ENCODE measurements around the gene MTMR2.
"Not testable (repeated sequence)": the region's sequence is repeated elsewhere in the genome, so short reads cannot be mapped to it uniquely, and the experiment has no call there.

MTMR2 gene

DNA sequence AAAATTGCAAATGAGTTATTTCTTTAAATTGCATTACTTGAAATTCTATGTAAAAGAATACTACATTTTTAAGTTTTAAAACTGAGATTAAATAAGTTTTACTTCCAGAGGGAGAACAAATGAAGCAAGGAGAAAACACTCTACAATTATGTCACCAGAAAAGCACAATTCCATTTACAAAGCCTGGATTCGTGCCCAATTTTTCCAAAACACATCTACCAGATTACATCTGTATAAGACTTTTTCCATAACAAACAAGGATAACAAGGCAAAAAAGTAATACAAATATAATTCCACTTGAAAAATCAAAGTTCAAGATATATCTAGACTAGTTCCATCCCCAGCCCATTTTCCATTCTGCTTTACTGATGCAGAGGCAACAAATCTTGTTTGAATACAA, 40.5 kb downstream of the MTMR2 start:
- no peak for DNase-seq

DNA sequence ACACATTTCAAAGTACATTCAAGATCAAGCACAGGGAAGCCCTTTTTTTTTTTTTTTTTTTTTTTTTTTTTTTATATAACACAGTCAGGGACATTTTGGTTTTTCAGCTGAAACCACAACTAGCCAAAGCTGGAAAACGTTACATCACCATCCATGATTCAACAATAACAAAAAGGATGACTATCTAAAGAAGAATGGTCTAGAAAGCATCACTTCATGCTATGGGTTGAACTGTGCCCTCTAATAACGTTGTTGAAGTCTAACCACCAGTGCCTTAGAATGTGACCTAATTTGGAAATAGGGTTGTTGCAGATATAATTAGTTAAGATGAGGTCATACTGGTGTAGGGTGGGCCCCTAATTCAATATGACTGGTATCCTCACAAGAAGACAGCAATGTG, 46.6 kb downstream of the MTMR2 start:
- DNase-seq: no peak

DNA sequence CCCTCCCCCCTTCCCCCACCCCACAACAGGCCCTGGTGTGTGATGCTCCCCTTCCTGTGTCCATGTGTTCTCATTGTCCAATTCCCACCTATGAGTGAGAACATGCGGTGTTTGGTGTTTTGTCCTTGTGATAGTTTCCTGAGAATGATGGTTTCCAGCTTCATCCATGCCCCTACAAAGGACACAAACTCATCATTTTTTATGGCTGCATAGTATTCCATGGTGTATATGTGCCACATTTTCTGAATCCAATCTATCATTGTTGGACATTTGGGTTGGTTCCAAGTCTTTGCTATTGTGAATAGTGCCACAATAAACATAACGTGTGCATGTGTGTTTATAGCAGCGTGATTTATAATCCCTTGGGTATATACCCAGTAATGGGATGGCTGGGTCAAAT, 53.0 kb downstream of the MTMR2 start:
- DNase-seq: not testable (repeated sequence)

DNA sequence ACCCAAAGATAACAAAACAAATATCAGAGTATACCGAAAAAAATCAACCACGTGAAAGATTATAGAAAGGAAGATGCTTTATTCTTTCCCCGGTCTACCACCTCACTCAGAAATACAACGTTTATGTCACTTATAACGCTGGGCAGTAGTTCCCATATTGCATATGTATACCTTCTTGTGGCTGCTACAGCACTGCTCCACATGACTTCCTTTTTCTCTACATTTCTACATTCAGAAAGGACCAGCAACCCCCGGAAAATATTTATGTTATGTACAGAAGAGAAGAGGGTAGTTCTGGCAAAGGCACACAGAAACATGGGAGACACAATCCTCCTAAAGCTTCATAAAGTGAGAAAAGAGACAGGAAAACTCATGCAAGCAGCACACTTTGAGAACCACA, 56.8 kb downstream of the MTMR2 start:
- DNase-seq: no peak

DNA sequence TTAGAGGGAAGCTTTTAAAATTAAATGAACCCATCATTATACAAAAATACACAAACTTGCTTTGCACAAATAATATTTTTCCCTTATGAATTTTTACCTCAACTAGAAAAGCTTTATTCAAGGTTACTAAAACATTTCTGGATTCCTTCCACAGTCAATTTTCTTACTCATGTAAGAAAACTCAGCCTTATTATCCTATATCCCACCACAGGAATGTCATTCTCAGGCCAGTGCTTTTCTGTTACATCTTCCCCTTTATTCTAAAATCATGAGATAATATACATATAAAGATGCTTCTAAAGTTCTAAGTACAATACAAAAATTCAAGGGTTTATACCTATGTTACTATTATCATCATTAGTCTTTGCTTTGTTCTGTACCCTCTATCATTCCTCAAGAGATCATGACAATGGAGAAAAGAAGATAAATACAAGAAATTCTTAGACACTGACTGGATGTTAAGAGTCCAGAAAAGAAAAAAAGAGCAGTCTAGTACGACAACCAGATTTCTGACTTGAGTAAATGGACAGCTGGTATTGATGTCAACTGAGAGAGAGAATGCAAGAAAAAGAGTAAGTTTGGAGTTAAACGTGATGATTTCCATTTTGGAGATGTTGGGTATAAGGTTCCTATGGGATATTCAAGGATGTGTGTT, 60.3 kb downstream of the MTMR2 start:
- DNase-seq: no peak

DNA sequence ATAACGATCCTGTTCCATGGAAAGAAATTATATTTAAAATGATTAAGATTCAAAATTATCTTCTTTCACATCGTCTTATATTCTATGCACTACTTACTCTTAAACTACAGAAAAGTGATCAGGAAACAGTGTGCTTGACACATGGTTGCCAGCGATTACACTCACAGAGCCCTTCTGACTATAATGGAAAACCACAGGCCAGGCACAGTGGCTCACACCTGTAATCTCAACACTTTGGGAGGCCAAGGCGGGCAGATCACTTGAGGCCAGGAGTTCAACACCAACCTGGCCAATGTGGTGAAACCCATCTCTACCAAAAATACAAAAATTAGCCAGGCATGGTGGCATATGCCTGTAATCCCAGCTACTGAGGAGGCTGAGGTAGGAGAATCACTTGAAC, 63.9 kb downstream of the MTMR2 start:
- DNase-seq: not testable (repeated sequence)

DNA sequence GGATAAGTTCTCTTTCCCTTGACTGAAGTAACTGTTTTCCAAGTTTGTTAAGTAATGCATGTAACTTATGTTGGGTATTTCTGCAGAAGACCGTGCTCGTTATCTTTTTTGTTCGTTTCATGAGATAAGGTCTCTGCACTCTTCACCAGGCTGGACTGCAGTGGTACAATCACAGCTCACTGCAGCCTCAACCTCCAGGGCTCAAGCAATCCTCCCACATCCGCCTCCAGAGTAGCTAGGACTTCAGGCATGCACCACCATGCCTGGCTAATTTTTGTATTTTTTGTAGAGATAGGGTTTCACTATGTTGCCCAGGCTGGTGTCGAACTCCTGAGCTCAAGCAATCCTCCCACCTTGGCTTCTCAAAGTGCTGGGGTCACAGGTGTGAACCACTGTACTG, 69.5 kb downstream of the MTMR2 start:
- DNase-seq: not testable (repeated sequence)

DNA sequence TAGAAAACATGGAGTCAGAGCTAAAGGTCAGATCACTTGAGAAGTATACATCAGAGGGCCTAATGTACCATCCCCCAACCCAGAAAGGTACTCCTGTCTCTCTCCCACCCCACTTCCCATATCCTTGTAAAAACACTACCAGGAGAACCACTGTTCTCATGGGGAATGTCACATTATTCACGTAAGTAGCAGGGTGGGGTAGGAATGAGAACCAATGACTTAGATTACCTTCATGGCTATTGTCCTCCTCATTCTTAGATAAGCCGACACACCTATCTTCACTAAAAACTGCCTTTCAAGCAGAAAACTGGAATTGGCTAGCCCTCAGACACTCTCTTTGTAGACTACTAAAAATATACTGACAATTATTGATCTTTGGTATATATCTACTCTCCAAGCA, 70.0 kb downstream of the MTMR2 start:
- DNase-seq: no peak

DNA sequence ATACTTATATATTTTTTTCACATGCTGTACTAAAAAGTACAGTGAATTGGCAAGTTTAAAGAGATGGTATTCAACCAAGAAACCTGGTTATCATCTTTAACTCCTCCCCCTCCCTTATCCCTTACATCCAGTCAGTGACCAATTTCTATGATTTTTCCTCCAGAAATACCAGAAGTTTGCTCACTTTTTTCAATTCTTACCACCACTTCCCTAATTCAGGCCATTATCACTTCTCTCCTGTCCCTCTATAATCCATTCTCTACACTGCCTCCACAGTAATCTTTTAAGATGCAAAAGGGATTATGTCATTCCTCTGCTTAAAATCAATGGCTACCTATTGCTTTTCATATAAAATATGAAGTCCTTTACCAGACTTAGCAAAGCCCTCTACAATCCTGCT, 70.8 kb downstream of the MTMR2 start:
- no peak for DNase-seq

DNA sequence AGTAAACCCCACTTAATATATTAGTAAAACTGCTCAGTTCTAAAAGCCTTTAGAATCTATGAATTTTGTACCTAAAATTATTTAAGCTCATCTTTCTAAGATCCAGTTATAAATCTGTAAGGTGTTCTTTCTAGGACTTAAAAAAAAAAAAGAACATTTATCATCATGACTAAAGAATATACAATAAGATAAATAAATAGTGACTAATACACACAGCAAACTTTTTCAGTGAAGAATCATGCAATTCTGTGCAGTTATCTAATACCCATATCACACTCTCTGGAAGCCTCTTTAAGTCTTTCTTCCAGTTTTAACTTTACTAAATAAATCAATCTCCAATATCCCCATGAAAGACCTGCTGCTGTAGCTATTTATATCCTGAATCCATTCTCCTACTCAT, 73.8 kb downstream of the MTMR2 start:
- no peak for DNase-seq

DNA sequence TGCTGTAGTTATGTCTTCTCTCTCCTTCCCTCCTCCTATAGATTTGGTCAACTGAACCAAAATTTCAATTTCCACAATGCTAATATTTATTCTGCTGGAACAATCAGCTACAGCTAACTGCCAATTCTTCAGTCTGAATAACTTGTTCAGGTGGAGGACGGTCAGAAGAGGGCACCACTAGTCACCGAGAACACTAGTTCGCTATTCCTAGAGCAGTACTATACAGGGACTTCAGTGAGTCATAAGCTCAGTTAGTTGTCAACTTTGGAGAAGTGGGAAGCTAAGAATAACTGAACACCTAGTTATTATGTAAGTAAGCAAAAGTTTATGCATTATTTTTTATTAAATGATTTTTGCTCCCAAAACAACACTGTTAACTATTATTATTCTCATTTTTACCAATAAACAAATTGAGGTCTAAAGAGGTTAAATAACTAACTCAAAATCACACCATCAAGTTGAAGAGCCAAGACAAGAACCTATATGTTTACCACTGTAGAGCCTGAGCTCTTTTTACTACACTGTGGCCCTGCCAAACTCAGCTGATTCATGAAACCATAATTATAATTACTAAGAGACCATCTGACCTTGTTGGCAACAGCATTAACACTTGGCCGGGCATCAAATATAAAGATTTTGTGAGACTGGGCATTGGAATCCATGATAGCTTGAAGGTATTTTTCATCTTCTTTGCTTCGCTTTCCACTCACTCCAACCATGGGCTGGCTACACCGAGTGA, 74.7 kb downstream of the MTMR2 start:
- DNase-seq: peak; percentile 24

DNA sequence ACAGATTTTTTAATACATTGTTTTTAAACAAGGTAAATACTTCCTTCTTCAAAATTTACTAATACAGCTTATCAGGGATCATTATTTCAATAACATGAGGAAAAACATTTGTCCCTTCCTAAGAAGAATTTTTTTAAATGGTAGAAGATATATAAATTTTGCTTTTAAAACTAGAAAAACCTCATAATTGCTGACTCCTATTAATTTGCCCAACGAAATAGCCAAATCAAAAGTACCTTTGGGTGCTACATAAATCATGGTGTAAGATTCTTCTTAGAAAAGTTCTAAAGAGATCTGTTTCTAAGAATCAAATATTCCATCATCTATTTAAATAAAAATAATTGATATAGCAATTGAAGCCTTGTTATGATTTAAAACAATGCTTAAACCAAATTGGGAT, 78.7 kb downstream of the MTMR2 start:
- no peak for DNase-seq

DNA sequence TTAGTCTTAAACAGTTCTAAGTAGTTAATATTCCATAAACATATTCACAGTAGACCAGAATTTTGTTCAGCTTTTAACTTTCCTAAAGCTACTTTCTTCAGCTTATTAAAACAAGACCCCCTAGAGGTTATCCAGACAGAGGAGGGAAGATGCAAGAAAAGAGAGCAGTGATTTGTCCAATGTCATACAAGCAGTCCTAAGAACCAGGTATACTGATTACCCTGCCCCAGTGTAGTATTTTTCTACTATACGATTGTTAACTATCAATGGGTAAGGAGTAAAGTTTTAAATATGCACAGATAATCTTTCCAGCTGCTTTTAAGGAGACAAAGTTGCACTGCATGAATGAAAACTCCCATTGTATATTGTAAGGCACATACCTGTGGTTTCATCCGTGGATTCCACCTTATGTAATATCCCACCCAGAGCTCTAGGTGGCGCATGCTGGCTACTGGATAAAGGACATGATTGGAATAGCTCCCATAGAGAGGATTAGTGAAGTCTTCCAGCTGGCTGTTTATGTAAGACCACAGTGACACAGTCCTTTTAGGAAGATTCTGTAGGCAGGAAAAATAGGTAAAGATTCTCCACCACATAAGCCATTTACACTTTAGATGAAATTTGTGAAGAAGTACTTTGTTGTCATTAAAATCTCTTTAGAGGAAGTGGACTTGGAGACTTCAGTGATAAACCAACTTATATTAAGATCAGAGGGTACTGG, 88.0 kb downstream of the MTMR2 start:
- DNase-seq: peak; percentile 16

DNA sequence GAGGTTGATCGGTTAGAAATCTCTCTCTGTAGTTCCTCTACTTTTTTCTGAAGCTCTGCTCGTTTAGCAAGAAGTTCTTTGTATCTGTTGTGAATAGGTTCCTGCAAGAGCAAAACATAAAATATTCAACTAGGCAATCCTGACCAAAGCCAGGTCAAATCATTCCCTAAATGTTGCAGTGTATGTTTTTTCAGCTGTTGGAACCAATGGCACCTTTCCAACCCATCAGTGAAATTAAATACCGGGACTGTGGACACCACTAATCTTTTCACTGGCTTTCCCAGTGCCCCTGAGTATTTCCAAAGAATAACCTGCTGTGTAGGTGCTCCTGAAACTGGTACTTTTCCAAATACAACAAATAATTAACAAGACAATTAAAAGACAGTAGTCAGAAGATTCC, 88.6 kb downstream of the MTMR2 start:
- DNase-seq: no peak

DNA sequence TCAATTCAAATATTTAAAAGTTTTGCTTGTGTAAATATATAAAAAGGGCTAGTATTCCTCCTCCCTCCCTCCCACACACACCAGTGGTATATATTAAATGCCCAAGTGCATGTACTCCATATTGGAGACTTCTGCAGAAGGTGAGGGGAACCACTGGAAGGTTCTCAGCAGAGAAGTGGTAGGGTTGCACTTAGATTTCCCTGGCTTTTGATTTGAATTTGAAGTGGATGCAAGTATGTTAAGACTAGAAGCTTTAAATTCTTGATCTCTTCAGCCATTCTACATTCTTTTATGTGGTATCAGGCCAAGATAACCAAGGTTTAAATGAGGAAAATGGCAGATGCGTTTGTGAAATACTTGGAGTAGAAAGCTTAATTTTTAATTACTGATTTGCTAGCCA, 90.5 kb downstream of the MTMR2 start:
- DNase-seq: no peak

DNA sequence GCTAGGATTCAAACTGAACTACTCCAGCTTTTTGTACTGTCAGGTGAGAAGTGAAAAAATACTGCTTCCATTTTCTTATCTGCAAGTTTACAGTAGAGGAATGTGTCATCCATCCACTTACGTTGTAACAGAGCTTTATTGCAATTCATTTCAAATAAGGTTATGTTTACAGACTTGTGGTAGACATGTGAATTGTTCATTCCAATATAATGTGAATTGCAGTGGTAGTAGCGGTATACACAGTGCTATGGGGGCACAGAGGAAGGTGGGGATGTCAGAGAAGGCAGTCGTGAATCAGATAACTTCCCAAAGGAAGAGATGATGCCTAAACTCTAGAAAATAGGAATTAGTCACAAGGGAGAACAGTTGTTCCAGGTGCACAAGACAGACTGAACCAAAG, 91.1 kb downstream of the MTMR2 start:
- DNase-seq: no peak

DNA sequence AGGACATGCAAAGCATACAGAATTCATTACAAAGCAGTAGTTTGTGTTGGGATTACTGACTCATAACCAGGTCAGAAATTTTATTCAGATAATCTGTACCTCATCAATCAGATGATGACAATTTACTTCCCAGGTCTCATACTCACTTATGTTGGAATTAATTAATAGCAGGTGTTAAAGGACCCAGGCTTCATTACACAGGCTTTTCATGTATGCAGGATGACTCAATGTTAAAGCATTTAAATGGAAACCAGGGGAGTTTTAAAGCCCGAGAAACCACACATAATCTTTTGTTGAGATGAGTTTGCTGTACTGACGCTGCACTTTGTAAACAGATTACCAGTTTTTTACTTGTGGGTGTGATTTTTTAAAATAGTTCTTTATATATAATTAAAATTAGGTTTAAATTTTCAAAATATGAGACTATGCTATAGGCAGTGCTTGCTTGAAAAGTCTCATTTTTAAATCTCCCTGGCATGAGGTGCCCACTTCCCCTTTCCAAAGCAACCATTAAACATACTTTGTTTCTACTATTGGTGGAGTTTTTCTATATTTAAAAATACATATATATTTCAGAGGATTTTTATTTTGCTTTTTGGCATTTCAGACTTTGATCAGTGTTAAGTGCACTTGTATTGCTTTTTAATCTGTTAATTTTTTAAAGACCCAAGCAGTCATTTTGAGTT, 92.6 kb downstream of the MTMR2 start:
- DNase-seq: no peak

DNA sequence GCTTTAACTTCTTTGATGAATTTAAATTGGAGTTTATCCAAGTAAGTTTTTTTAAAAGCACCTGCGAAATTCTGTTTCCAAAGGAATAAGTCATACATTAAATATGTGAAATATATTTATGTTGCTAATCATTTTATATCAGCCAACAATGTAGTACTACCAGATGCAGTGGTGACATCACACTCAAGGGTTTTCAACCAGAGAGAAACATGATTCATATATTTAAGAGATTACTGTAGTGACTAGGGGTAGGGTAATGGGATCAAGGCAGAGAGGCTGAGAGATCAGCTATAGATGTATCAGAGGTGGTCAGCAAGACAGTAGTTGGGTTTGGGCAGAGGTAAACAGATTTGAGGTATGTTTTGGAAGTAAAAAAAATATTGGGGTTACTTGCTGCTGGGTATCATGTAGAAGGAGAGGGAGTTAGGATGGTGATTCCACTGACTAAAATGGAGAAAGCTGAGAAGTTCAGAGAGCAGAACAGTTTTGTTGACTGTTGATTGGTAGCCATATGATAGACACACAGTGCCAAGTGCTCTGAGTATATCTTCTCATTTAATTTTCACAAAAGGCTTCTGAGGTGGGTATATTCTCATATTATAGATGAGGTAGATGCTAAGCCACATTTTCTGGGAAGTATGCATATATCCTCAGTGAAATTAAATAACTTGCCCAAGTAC, 94.2 kb downstream of the MTMR2 start:
- no peak for DNase-seq

DNA sequence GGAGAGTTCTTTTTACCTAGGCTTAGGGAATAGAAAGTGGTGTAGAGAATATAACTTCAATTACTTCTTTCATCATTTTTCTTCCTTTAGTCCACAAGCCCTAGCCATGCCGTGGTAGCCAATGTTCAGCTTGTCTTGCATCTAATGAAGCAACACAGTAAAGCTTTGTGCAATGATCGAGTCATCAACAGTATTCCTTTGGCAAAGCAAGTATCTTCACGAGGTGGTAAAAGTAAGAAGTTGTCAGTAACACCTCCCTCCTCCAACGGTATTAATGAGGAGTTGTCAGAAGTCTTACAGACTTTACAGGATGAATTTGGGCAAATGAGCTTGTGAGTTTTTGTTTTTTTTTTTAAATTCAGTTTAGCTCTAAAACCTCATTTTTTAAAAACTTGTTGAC, 96.2 kb downstream of the MTMR2 start:
- DNase-seq: no peak

DNA sequence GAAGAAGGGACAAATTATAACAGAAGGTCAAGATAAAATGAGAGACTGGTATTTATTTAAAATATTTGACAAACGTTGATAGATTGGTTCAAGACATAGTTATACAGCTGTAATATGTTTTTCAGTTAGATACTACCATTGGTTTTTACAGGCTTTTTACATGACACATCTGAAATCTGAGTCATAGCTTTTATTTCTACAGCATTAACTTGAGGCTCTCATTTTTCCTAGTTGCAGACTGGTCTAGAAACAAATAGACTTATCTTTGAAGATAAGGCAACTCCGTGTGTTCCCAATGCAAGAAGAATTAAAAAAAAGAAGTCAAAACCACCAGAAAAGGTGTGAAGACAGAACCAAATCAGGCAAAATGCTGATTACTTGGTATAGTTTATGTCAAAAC, 102.3 kb downstream of the MTMR2 start:
- DNase-seq: no peak

DNA sequence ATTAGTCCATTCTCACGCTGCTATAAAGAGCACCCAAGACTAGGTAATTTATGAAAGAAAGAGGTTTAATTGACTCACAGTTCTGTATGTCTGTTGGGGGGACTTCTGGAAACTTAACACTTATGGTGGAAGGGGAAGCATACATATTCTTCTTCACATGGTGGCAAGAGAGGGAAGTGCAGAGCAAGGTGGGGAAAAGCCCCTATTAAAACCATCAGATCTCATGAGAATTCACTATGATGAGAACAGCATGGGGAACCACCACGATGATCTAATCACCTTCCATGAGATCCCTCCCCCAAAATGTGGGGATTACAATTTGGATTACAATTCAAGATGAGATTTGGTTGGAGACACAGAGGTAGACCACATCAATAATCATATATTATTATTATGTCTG, 107.9 kb downstream of the MTMR2 start:
- no peak for DNase-seq

DNA sequence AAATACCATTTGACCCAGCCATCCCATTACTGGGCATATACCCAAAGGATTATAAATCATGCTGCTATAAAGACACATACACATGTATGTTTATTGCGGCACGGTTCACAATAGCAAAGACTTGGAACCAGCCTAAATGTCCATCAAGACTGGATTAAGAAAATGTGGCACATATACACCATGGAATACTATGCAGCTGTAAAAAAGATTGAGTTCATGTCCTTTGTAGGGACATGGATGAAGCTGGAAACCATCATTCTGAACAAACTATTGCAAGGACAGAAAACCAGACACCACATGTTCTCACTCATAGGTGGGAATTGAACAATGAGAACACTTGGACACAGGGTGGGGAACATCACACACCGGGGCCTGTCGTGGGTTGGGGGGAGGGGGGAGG, 112.9 kb downstream of the MTMR2 start:
- DNase-seq: not testable (repeated sequence)

DNA sequence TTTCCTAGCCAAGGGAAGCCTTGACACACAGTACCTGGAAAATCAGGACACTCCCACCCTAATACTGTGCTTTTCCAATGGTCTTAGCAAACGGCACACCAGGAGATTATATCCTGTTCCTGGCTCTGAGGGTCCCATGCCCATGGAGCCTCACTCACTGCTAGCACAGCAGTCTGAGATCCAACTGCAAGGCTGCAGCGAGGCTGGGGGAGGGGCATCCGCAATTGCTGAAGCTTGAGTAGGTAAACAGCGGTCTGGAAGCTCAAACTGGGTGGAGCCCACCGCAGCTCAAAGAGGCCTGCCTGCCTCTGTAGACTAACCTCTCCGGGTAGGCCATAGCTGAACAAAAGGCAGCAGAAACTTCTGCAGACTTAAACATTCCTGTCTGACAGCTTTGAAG, 117.4 kb downstream of the MTMR2 start:
- not testable (repeated sequence) for DNase-seq
